Neural cell (in vitro differentiated cells): Measurements from ENCODE around the gene PPIL4. TPM values are rescaled to one million over a fixed set of nuclear protein-coding genes. Genes with fewer than 3 reads are reported as not detected.
"Not testable (repeated sequence)": the region's sequence is repeated elsewhere in the genome, so short reads cannot be mapped to it uniquely, and the experiment has no call there.

ENCODE experiments used
- H2AFZ ChIP-seq: fragments of 200-600, 300-800 bp; sonication (generic), shearing (Covaris generic); 2 replicates; pipeline ENCODE4 v1.6.0; 2014; ENCODE audit warnings: low read depth, mild to moderate bottlenecking, antibody characterized with exemption, low read length, moderate library complexity
- H3F3A ChIP-seq: fragments of 200-600 bp; shearing (Covaris generic); 2 replicates; pipeline ENCODE4 v1.6.1; 2016; ENCODE audit warnings: mild to moderate bottlenecking, moderate library complexity, mixed read lengths, antibody characterized with exemption, low read length; ENCODE audit not compliant: insufficient read depth, poor library complexity, severe bottlenecking
- H3K27ac ChIP-seq: fragments of 200-600, 300-800 bp; sonication (generic), shearing (Covaris generic); 2 replicates; pipeline ENCODE4 v1.5.1; 2014; ENCODE audit warnings: mild to moderate bottlenecking, low read length, moderate library complexity
- H3K27me3 ChIP-seq: fragments of 300-800, 200-600 bp; sonication (generic), shearing (Covaris generic); 2 replicates; pipeline ENCODE4 v1.6.0; 2014; ENCODE audit warnings: mild to moderate bottlenecking, low read depth, low read length, moderate library complexity; ENCODE audit not compliant: insufficient read depth
- H3K36me3 ChIP-seq: fragments of 300-800, 200-600 bp; sonication (generic), shearing (Covaris generic); 2 replicates; pipeline ENCODE4 v1.5.1; 2014; ENCODE audit warnings: mild to moderate bottlenecking, antibody characterized with exemption, low read length, moderate library complexity; ENCODE audit not compliant: insufficient read depth
- H3K4me2 ChIP-seq: fragments of 300-800, 200-600 bp; sonication (generic), shearing (Covaris generic); 2 replicates; pipeline ENCODE4 v1.6.0; 2014; ENCODE audit warnings: mild to moderate bottlenecking, low read length
- H3K4me3 ChIP-seq: fragments of 300-800, 200-600 bp; sonication (generic), shearing (Covaris generic); 2 replicates; pipeline ENCODE4 v1.5.1; 2014; ENCODE audit warnings: mild to moderate bottlenecking, low read length, moderate library complexity
- H3K79me2 ChIP-seq: fragments of 200-600 bp; shearing (Covaris generic); replicated peaks from 2 replicates; pipeline ENCODE4 v1.6.0; 2014; ENCODE audit warnings: mild to moderate bottlenecking, low read length, moderate library complexity; ENCODE audit not compliant: insufficient read depth
- H3K9ac ChIP-seq: fragments of 300-800, 200-600 bp; sonication (generic), shearing (Covaris generic); 2 replicates; pipeline ENCODE4 v1.6.1; 2016; ENCODE audit warnings: mild to moderate bottlenecking, low read length, mixed read lengths
- H3K9me2 ChIP-seq: fragments of 200-600 bp; shearing (Covaris generic); 2 replicates; pipeline ENCODE4 v1.6.1; 2016; ENCODE audit warnings: mild to moderate bottlenecking, low read length, mixed read lengths; ENCODE audit not compliant: insufficient read depth
- H3K9me3 ChIP-seq: fragments of 200-600, 300-800 bp; sonication (generic), shearing (Covaris generic); 2 replicates; pipeline ENCODE4 v1.6.1; 2016; ENCODE audit warnings: mild to moderate bottlenecking, mixed run types, low read length, moderate library complexity, mixed read lengths
- H4K20me1 ChIP-seq: fragments of 200-600 bp; shearing (Covaris generic); 2 replicates; pipeline ENCODE4 v1.6.1; 2016; ENCODE audit warnings: mild to moderate bottlenecking, mixed run types; ENCODE audit not compliant: insufficient read depth
- CTCF ChIP-seq: fragments of 450-650 bp; IDR thresholded peaks from 2 replicates; pipeline ENCODE4 v1.5.1; 2014; ENCODE audit warnings: antibody characterized with exemption, mild to moderate bottlenecking, moderate library complexity; ENCODE audit not compliant: poor library complexity, severe bottlenecking
- EP300 ChIP-seq: fragments of 450-650 bp; conservative IDR thresholded peaks from 2 replicates; pipeline ENCODE4 v1.6.1; 2014; ENCODE audit warnings: antibody characterized with exemption, mild to moderate bottlenecking, moderate library complexity; ENCODE audit not compliant: poor library complexity, severe bottlenecking
- EZH2 ChIP-seq: fragments of 200-600, 300-800 bp; shearing (Covaris generic), sonication (generic); IDR thresholded peaks from 2 replicates; pipeline ENCODE4 v1.6.1; 2014; ENCODE audit warnings: antibody characterized with exemption, low read length, borderline replicate concordance, mild to moderate bottlenecking; ENCODE audit not compliant: insufficient read depth, poor library complexity, severe bottlenecking
- MXI1 ChIP-seq: fragments of 450-650 bp; conservative IDR thresholded peaks from 2 replicates; pipeline ENCODE4 v1.6.1; 2014; ENCODE audit warnings: antibody characterized with exemption, mild to moderate bottlenecking; ENCODE audit not compliant: poor library complexity, severe bottlenecking
- POLR2AphosphoS5 ChIP-seq: IDR thresholded peaks from 2 replicates; pipeline ENCODE4 v1.6.1; 2012
- RAD21 ChIP-seq: fragments of 450-650 bp; conservative IDR thresholded peaks from 2 replicates; pipeline ENCODE4 v1.6.1; 2014; ENCODE audit warnings: antibody characterized with exemption, mild to moderate bottlenecking, moderate library complexity
- TAF1 ChIP-seq: IDR thresholded peaks from 2 replicates; pipeline ENCODE4 v1.6.1; 2012; ENCODE audit warnings: low read depth
- polyA plus RNA-seq: library from polyadenylated mRNA; depleted of rRNA; stranded (reverse); fragments of >200 nt; gene quantifications from 2 replicates; pipeline ENCODE4 v1.2.3, GENCODE V29; 2014
- TF ChIP-seq, protein P1 (sequence below): IDR thresholded peaks from 2 replicates; pipeline ENCODE4 v1.6.1; 2012; ENCODE audit warnings: borderline replicate concordance

PPIL4 gene
- polyA plus RNA-seq, 1 donor from 2014 or later = 57.2 TPM

- Histone ChIP-seq H3K79me2 (no peaks in the 10 kb centered on the region), H4K20me1 (no peaks in the 10 kb centered on the region), H3K27me3 (no peaks in the 10 kb centered on the region), H3K4me3 (no peak overlapping the region), H3K4me2 (no peak overlapping the region), H3K27ac (no peak overlapping the region), H3K36me3 (no peaks in the 10 kb centered on the region), H3F3A (no peaks in the 10 kb centered on the region), H2AFZ (no peak overlapping the region), H3K9ac (no peak overlapping the region), H3K9me3 (no peaks in the 10 kb centered on the region), H3K9me2 (no peaks in the 10 kb centered on the region)
- TF ChIP-seq RAD21 (no peak), TAF1 (no peak), MXI1 (no peak)
Measured at GRCh38 chr6:149464411-149464810, 81.4 kb downstream of the PPIL4 start.

DNA sequence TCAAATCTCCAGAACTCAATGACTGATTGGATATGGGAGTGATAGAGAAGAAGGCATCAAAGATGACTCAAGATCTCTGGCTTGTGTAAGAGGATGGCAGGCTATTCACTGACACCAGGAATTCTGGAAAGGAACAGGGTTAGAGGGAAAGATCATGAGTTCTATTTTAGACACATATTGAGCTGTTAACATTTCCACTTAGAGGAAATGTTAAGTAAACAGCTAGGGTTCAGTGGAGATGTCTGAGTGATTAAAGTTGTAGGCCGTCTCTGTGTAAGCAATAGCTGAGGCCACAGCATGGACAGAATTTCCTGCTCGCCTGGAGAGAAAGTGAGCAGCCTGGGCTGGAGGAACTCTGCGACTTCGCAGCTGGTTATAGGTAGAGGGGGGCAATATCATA lies 82.1 kb downstream of the PPIL4 start:
- no peak overlapping the region for H3K9ac ChIP-seq
- H4K20me1 ChIP-seq = no peaks in the 10 kb centered on the region
- H2AFZ ChIP-seq = no peak overlapping the region
- H3K4me3 ChIP-seq = no peak overlapping the region
- no peak for TF ChIP-seq CTCF
- TF ChIP-seq, protein P1, sequence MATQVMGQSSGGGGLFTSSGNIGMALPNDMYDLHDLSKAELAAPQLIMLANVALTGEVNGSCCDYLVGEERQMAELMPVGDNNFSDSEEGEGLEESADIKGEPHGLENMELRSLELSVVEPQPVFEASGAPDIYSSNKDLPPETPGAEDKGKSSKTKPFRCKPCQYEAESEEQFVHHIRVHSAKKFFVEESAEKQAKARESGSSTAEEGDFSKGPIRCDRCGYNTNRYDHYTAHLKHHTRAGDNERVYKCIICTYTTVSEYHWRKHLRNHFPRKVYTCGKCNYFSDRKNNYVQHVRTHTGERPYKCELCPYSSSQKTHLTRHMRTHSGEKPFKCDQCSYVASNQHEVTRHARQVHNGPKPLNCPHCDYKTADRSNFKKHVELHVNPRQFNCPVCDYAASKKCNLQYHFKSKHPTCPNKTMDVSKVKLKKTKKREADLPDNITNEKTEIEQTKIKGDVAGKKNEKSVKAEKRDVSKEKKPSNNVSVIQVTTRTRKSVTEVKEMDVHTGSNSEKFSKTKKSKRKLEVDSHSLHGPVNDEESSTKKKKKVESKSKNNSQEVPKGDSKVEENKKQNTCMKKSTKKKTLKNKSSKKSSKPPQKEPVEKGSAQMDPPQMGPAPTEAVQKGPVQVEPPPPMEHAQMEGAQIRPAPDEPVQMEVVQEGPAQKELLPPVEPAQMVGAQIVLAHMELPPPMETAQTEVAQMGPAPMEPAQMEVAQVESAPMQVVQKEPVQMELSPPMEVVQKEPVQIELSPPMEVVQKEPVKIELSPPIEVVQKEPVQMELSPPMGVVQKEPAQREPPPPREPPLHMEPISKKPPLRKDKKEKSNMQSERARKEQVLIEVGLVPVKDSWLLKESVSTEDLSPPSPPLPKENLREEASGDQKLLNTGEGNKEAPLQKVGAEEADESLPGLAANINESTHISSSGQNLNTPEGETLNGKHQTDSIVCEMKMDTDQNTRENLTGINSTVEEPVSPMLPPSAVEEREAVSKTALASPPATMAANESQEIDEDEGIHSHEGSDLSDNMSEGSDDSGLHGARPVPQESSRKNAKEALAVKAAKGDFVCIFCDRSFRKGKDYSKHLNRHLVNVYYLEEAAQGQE = no peak
- TF ChIP-seq RAD21 = no peak
- no peak for TF ChIP-seq EZH2
- no peak for TF ChIP-seq EP300
- TF ChIP-seq MXI1 = no peak
- TF ChIP-seq POLR2AphosphoS5 = no peak
- no peaks in the 10 kb centered on the region for H3F3A ChIP-seq
- no peaks in the 10 kb centered on the region for H3K9me3 ChIP-seq
- no peaks in the 10 kb centered on the region for H3K9me2 ChIP-seq
- H3K79me2 ChIP-seq = no peaks in the 10 kb centered on the region
- H3K27me3 ChIP-seq = no peaks in the 10 kb centered on the region
- no peak overlapping the region for H3K4me2 ChIP-seq
- H3K27ac ChIP-seq = no peak overlapping the region
- H3K36me3 ChIP-seq = no peaks in the 10 kb centered on the region

DNA sequence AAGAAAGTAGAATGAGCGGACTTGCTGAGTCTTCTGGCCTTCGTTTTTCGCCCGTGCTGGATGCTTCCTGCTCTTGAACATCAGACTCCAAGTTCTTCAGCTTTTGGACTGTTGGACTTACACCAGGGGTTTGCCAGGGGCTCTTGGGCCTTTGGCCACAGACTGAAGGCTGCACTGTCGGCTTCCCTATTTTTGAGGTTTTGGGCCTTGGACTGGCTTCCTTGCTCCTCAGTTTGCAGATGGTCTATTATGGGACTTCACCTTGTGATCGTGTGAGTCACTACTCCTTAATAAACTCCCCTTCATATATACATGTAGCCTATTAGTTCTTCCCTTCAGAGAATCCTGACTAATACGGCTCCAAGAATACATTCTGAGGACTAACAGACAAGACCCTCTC lies 83.1 kb downstream of the PPIL4 start:
- not testable (repeated sequence) for H3K27me3 ChIP-seq, H3K9me3 ChIP-seq, H3K36me3 ChIP-seq, H3K9ac ChIP-seq, H3K4me3 ChIP-seq, H3K79me2 ChIP-seq, H3F3A ChIP-seq, H2AFZ ChIP-seq, H4K20me1 ChIP-seq, H3K4me2 ChIP-seq, H3K27ac ChIP-seq, H3K9me2 ChIP-seq
